ENCODE measurements around the gene RFC3. TPM values are rescaled to one million over a fixed set of nuclear protein-coding genes. Genes with fewer than 3 reads are reported as not detected.
A peak's percentile ranks its signal among the peaks of the same experiment; 100 is the strongest.

Gene RFC3
- total RNA-seq, 1 experiment from 2014 or later, result 17.5 TPM

- TF ChIP-seq, protein P1, sequence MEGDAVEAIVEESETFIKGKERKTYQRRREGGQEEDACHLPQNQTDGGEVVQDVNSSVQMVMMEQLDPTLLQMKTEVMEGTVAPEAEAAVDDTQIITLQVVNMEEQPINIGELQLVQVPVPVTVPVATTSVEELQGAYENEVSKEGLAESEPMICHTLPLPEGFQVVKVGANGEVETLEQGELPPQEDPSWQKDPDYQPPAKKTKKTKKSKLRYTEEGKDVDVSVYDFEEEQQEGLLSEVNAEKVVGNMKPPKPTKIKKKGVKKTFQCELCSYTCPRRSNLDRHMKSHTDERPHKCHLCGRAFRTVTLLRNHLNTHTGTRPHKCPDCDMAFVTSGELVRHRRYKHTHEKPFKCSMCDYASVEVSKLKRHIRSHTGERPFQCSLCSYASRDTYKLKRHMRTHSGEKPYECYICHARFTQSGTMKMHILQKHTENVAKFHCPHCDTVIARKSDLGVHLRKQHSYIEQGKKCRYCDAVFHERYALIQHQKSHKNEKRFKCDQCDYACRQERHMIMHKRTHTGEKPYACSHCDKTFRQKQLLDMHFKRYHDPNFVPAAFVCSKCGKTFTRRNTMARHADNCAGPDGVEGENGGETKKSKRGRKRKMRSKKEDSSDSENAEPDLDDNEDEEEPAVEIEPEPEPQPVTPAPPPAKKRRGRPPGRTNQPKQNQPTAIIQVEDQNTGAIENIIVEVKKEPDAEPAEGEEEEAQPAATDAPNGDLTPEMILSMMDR (IDR thresholded peaks at IDR 0.05; ENCODE audit: unreplicated experiment), result no peak
- BruUV-seq (replicated peaks), result TSS peak; percentile 97
- ChIA-PET POLR2A (interaction anchor here (0.6 to 2.3 kb wide), 16 partner anchors 9 to 192 kb away, joined by 3 to 8 read pairs (median 3); no protein-coding TSS in a partner anchor), CTCF (no interaction called here)
- Mint-ChIP-seq H3K4me3 (ENCODE audit: unreplicated experiment) (peak overlapping the region; percentile 83), H3K36me3 (ENCODE audit: insufficient read depth, unreplicated experiment) (peaks cover 5% of the 10 kb centered on the region), H3K27me3 (ENCODE audit: insufficient read depth, unreplicated experiment) (no peaks in the 10 kb centered on the region), H3K27ac (ENCODE audit: low read depth, unreplicated experiment) (peak overlapping the region; percentile 96), H3K9me3 (ENCODE audit: unreplicated experiment) (no peaks in the 10 kb centered on the region), H3K4me1 (ENCODE audit: insufficient read depth, unreplicated experiment) (peaks cover 8% of the 10 kb centered on the region)
- DNase-seq (ENCODE audit: unreplicated experiment), result no peak
- intact Hi-C loops (cut with micrococcal nuclease), result no loop called here
Observed at GRCh38 chr13:33817513-33817900, 442 bp upstream of the RFC3 start.

DNA sequence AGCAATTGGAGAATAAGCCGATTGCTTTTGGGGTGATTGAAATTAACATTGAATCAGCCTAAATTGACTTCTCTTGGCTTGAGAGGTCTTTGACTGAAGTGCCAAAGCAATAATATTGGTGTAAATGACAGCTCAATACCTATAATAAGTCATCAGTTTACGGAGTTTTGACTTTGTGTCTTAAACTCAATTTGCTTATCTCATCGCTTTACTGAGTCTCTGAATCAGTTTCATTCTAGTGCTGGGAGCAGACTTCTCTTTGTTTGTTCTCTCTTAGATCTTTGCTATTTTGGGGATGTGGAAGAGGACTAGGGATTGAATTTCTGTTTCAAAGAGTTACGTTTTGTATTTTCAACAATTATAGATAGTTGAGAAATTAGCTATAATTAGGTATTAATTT, 7.1 kb downstream of the RFC3 start:
- H3K27me3 Mint-ChIP-seq (ENCODE audit: insufficient read depth, unreplicated experiment), result no peaks in the 10 kb centered on the region
- H3K4me1 Mint-ChIP-seq (ENCODE audit: insufficient read depth, unreplicated experiment), result peaks cover 17% of the 10 kb centered on the region
- peaks cover 6% of the 10 kb centered on the region for H3K36me3 Mint-ChIP-seq (ENCODE audit: insufficient read depth, unreplicated experiment)
- TF ChIP-seq, protein P1 (IDR thresholded peaks at IDR 0.05; ENCODE audit: unreplicated experiment), result no peak
- no peak overlapping the region for H3K27ac Mint-ChIP-seq (ENCODE audit: low read depth, unreplicated experiment)
- H3K9me3 Mint-ChIP-seq (ENCODE audit: unreplicated experiment), result no peaks in the 10 kb centered on the region
- H3K4me3 Mint-ChIP-seq (ENCODE audit: unreplicated experiment), result no peak overlapping the region
- CTCF ChIA-PET, result interaction anchor here (0.6 kb wide), 1 partner anchor 9 kb away, joined by 3 read pairs; no protein-coding TSS in a partner anchor
- no peak for DNase-seq (ENCODE audit: unreplicated experiment)
- BruUV-seq (replicated peaks), result no TSS peak
- POLR2A ChIA-PET, result interaction anchor here (1.6 kb wide), 1 partner anchor 281 kb away, joined by 6 read pairs; no protein-coding TSS in a partner anchor
- intact Hi-C loops (cut with micrococcal nuclease), result no loop called here

- H3K4me1 Mint-ChIP-seq (ENCODE audit: insufficient read depth, unreplicated experiment), result peaks cover 12% of the 10 kb centered on the region
- peaks cover 19% of the 10 kb centered on the region for H3K36me3 Mint-ChIP-seq (ENCODE audit: insufficient read depth, unreplicated experiment)
- no TSS peak for BruUV-seq (replicated peaks)
- no peaks in the 10 kb centered on the region for H3K9me3 Mint-ChIP-seq (ENCODE audit: unreplicated experiment)
- POLR2A ChIA-PET, result interaction anchor here (0.6 kb wide), 1 partner anchor 724 kb away, joined by 3 read pairs; no protein-coding TSS in a partner anchor
- intact Hi-C loops (cut with micrococcal nuclease), result no loop called here
- TF ChIP-seq, protein P1 (IDR thresholded peaks at IDR 0.05; ENCODE audit: unreplicated experiment), result no peak
- H3K27ac Mint-ChIP-seq (ENCODE audit: low read depth, unreplicated experiment), result no peak overlapping the region
- CTCF ChIA-PET, result interaction anchor here (1.1 kb wide), 1 partner anchor 27 kb away, joined by 6 read pairs; no protein-coding TSS in a partner anchor
- H3K4me3 Mint-ChIP-seq (ENCODE audit: unreplicated experiment), result no peak overlapping the region
- no peak for DNase-seq (ENCODE audit: unreplicated experiment)
- no peaks in the 10 kb centered on the region for H3K27me3 Mint-ChIP-seq (ENCODE audit: insufficient read depth, unreplicated experiment)
Observed at GRCh38 chr13:33827139-33827538, 9.2 kb downstream of the RFC3 start.

DNA sequence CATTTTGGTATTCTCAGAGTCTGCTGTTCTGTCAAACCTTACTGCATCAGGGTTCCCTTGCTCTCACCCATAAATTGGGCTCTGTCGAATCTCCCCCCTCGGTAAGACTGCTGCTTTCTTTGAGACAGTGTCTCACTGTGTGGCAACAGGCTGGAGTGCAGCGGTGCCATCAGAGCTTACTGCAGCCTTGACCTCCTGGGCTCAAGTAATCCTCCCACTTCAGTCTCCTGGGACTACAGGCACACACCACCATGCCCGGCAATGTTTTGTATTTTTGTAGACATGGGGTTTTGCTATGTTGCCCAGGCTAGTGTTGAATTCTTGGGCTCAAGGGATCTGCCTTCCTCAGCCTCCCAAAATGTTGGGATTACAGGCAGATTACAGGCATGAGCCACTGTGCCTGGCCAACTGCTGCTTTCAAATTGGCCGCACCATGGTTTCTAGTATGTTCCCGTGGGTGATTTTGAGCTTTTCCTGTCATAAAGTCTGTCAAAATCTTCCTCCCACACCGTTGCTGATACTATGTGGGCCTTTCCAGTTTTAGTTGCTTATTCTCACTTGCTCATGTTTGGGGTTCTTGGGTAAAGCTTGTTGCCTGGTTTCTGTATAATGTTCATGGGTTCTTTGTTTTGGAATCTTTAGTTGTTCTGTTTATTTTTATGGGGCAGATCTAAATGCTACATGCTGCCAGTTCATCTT, 10.6 kb downstream of the RFC3 start:
- peaks cover 21% of the 10 kb centered on the region for H3K36me3 Mint-ChIP-seq (ENCODE audit: insufficient read depth, unreplicated experiment)
- no peaks in the 10 kb centered on the region for H3K27me3 Mint-ChIP-seq (ENCODE audit: insufficient read depth, unreplicated experiment)
- TF ChIP-seq, protein P1 (IDR thresholded peaks at IDR 0.05; ENCODE audit: unreplicated experiment), result no peak
- no peak overlapping the region for H3K27ac Mint-ChIP-seq (ENCODE audit: low read depth, unreplicated experiment)
- POLR2A ChIA-PET, result interaction anchor here (1.1 kb wide), 1 partner anchor 11 kb away, joined by 3 read pairs; the partner anchor contains the start of gene RFC3
- intact Hi-C loops (cut with micrococcal nuclease), result no loop called here
- BruUV-seq (replicated peaks), result no TSS peak
- no peak overlapping the region for H3K4me3 Mint-ChIP-seq (ENCODE audit: unreplicated experiment)
- no peak for DNase-seq (ENCODE audit: unreplicated experiment)
- no peaks in the 10 kb centered on the region for H3K9me3 Mint-ChIP-seq (ENCODE audit: unreplicated experiment)
- CTCF ChIA-PET, result interaction anchor here (1.1 kb wide), 1 partner anchor 28 kb away, joined by 6 read pairs; no protein-coding TSS in a partner anchor
- peaks cover 6% of the 10 kb centered on the region for H3K4me1 Mint-ChIP-seq (ENCODE audit: insufficient read depth, unreplicated experiment)

All from MCF 10A (cell line).